Measurements from ENCODE around the gene MMP25. TPM values are rescaled to one million over a fixed set of nuclear protein-coding genes. Genes with fewer than 3 reads are reported as not detected.

MMP25 gene
- total RNA-seq, result 71.1 and 75.1 TPM in 2 replicates

GRCh38 chr16:3045758-3046640, at the start of gene MMP25:
Gene MMP25, plus strand, starts transcription at chr16:3046561. Its CDS starts 357 bp downstream, at chr16:3046918.
- intact Hi-C loops (cut with micrococcal nuclease), result loop anchor here (2.0 kb wide), 1 partner anchor 15 kb away; no protein-coding TSS in a partner anchor

- intact Hi-C loops (cut with micrococcal nuclease), result no loop called here
Measured at GRCh38 chr16:2999929-3000328, 46.4 kb upstream of the MMP25 start.

GRCh38 chr16:3000540-3000939, 45.8 kb upstream of the MMP25 start:
- intact Hi-C loops (cut with micrococcal nuclease), result no loop called here

- intact Hi-C loops (cut with micrococcal nuclease), result no loop called here
Measured at GRCh38 chr16:3001316-3001715, 45.0 kb upstream of the MMP25 start.

GRCh38 chr16:3003582-3004270, 42.6 kb upstream of the MMP25 start:
- intact Hi-C loops (cut with micrococcal nuclease), result loop anchor here (1.0 kb wide), 1 partner anchor 17 kb away; the partner anchor contains the start of gene TNFRSF12A

GRCh38 chr16:3004319-3004718, 42.0 kb upstream of the MMP25 start:
- intact Hi-C loops (cut with micrococcal nuclease), result loop anchor here (1.0 kb wide), 1 partner anchor 16 kb away; the partner anchor contains the start of gene TNFRSF12A

GRCh38 chr16:3004781-3005284, 41.5 kb upstream of the MMP25 start:
- intact Hi-C loops (cut with micrococcal nuclease), result loop anchor here (1.0 kb wide), 1 partner anchor 15 kb away; the partner anchor contains the start of gene TNFRSF12A

GRCh38 chr16:3007059-3007956, 39.1 kb upstream of the MMP25 start:
- intact Hi-C loops (cut with micrococcal nuclease), result no loop called here

GRCh38 chr16:3007957-3008689, 38.2 kb upstream of the MMP25 start:
- intact Hi-C loops (cut with micrococcal nuclease), result no loop called here

- intact Hi-C loops (cut with micrococcal nuclease), result no loop called here
Measured at GRCh38 chr16:3008690-3009037, 37.7 kb upstream of the MMP25 start.

- intact Hi-C loops (cut with micrococcal nuclease), result no loop called here
Measured at GRCh38 chr16:3009568-3010390, 36.6 kb upstream of the MMP25 start.

- intact Hi-C loops (cut with micrococcal nuclease), result no loop called here
Measured at GRCh38 chr16:3010510-3010909, 35.9 kb upstream of the MMP25 start.

- intact Hi-C loops (cut with micrococcal nuclease), result no loop called here
Measured at GRCh38 chr16:3012246-3012645, 34.1 kb upstream of the MMP25 start.

GRCh38 chr16:3012828-3013420, 33.4 kb upstream of the MMP25 start, which contains the start of gene CLDN9:
Gene CLDN9, plus strand, starts transcription at chr16:3012923. Its CDS starts 440 bp downstream, at chr16:3013363.
- intact Hi-C loops (cut with micrococcal nuclease), result no loop called here

- intact Hi-C loops (cut with micrococcal nuclease), result no loop called here
Measured at GRCh38 chr16:3013491-3013951, 32.8 kb upstream of the MMP25 start.

GRCh38 chr16:3013998-3014690, 32.2 kb upstream of the MMP25 start:
- intact Hi-C loops (cut with micrococcal nuclease), result no loop called here

- intact Hi-C loops (cut with micrococcal nuclease), result no loop called here
Measured at GRCh38 chr16:3014971-3015370, 31.4 kb upstream of the MMP25 start.

GRCh38 chr16:3015865-3016521, 30.4 kb upstream of the MMP25 start:
- intact Hi-C loops (cut with micrococcal nuclease), result no loop called here
